Endodermal cell (in vitro differentiated cells): Measurements from ENCODE around the gene CABP7. TPM values are rescaled to one million over a fixed set of nuclear protein-coding genes. Genes with fewer than 3 reads are reported as not detected.

Experiments
- DNase-seq: peaks from one replicate; pipeline ENCODE4 v3.0.0-alpha.2; 2017
- H3K27ac ChIP-seq: 2 replicates; pipeline ENCODE4 v1.5.1; 2013; ENCODE audit warnings: mild to moderate bottlenecking, low read depth, low read length, moderate library complexity
- H3K27me3 ChIP-seq: 2 replicates; pipeline ENCODE4 v1.6.1; 2013; ENCODE audit warnings: mild to moderate bottlenecking, low read length, moderate library complexity; ENCODE audit not compliant: insufficient read depth, control insufficient read depth, poor library complexity, severe bottlenecking
- H3K36me3 ChIP-seq: 2 replicates; pipeline ENCODE4 v1.7.0; 2013; ENCODE audit warnings: mild to moderate bottlenecking, low read length, moderate library complexity; ENCODE audit not compliant: control insufficient read depth, insufficient read depth
- H3K4me1 ChIP-seq: one replicate; pipeline ENCODE4 v1.7.0; 2013; ENCODE audit warnings: low read length; ENCODE audit not compliant: control insufficient read depth, insufficient read depth
- H3K4me3 ChIP-seq: 2 replicates; pipeline ENCODE4 v1.5.1; 2013; ENCODE audit warnings: mild to moderate bottlenecking, low read length, moderate library complexity
- H3K9ac ChIP-seq: 2 replicates; pipeline ENCODE4 v1.6.1; 2013; ENCODE audit warnings: mild to moderate bottlenecking, low read length, moderate library complexity; ENCODE audit not compliant: poor library complexity, severe bottlenecking; ENCODE audit errors: extremely low read depth
- H3K9me3 ChIP-seq: 2 replicates; pipeline ENCODE4 v1.6.1; 2013; ENCODE audit warnings: mild to moderate bottlenecking, low read length, moderate library complexity; ENCODE audit not compliant: control insufficient read depth
- H3K27ac Mint-ChIP-seq: 2 replicates; pipeline ENCODE4 v1.8.0; 2020; ENCODE audit warnings: mixed read lengths
- H3K27me3 Mint-ChIP-seq: 2 replicates; pipeline ENCODE4 v1.8.0; 2021; ENCODE audit warnings: mild to moderate bottlenecking, mixed read lengths; ENCODE audit not compliant: insufficient read depth
- H3K36me3 Mint-ChIP-seq: 2 replicates; pipeline ENCODE4 v1.8.0; 2020; ENCODE audit warnings: low read depth, mixed read lengths
- H3K4me1 Mint-ChIP-seq: 2 replicates; pipeline ENCODE4 v1.8.0; 2020; ENCODE audit warnings: mixed read lengths
- H3K4me3 Mint-ChIP-seq: 2 replicates; pipeline ENCODE4 v1.8.0; 2020; ENCODE audit warnings: mild to moderate bottlenecking, moderate library complexity, mixed read lengths
- H3K9me3 Mint-ChIP-seq: 2 replicates; pipeline ENCODE4 v1.8.0; 2020; ENCODE audit warnings: mild to moderate bottlenecking, mixed read lengths
- CTCF ChIP-seq: fragments of 200-600 bp; sonication (generic); conservative IDR thresholded peaks from 2 replicates; pipeline ENCODE4 v1.5.0; 2021; ENCODE audit warnings: antibody characterized with exemption, mild to moderate bottlenecking
- WGBS, 2 experiments: methylation state at CpG; one replicate each; pipeline versions ENCODE4 v1.1.5 to v1.1.7; 2013; ENCODE audit warnings: missing lambda C conversion rate in 2 of 2, mixed read lengths in 1 of 2; ENCODE audit not compliant: insufficient coverage in 1 of 2, insufficient read length in 1 of 2; 5-methylcytosine and 5-hydroxymethylcytosine counted together
- total RNA-seq, 2 donors: library from RNA; stranded (reverse); fragmentation: NEBNext Ultra II Directional in 1 of 2; extraction: Animal tissue kit (Norgen Biotek cat#: 25700) in 1 of 2; gene quantifications; 2 replicates in 1 of 2; 3 replicates in 1 of 2; pipeline ENCODE4 v1.2.1, GENCODE V29; 2021

Gene CABP7
- total RNA-seq, 2 donors from 2014 or later = 0.26 TPM; not detected in 1

GRCh38 chr22:29710193-29710592 lies 9.6 kb upstream of the CABP7 start:
- no peaks in the 10 kb centered on the region for H3K27me3 ChIP-seq
- TF ChIP-seq CTCF = no peak
- H3K9me3 ChIP-seq = no peaks in the 10 kb centered on the region
- no peak for DNase-seq
- no peak overlapping the region for H3K4me3 Mint-ChIP-seq
- no peaks in the 10 kb centered on the region for H3K4me1 ChIP-seq
- no peaks in the 10 kb centered on the region for H3K36me3 Mint-ChIP-seq
- H3K27ac ChIP-seq = no peak overlapping the region
- H3K36me3 ChIP-seq = no peaks in the 10 kb centered on the region
- no peak overlapping the region for H3K4me3 ChIP-seq
- 92 to 96% methylated on average over 9 to 15 of the region's 15 CpGs for WGBS, 2 experiments
- H3K27me3 Mint-ChIP-seq = peaks cover 26% of the 10 kb centered on the region
- no peaks in the 10 kb centered on the region for H3K9me3 Mint-ChIP-seq
- H3K4me1 Mint-ChIP-seq = no peaks in the 10 kb centered on the region
- no peak overlapping the region for H3K27ac Mint-ChIP-seq
- no peak overlapping the region for H3K9ac ChIP-seq

GRCh38 chr22:29710922-29711593 lies 8.7 kb upstream of the CABP7 start:
- Histone ChIP-seq H3K4me3 (no peak overlapping the region), H3K4me1 (no peaks in the 10 kb centered on the region), H3K9me3 (no peaks in the 10 kb centered on the region), H3K36me3 (no peaks in the 10 kb centered on the region), H3K9ac (no peak overlapping the region), H3K27ac (no peak overlapping the region), H3K27me3 (no peaks in the 10 kb centered on the region)
- Mint-ChIP-seq H3K27me3 (peaks cover 25% of the 10 kb centered on the region), H3K4me3 (no peak overlapping the region), H3K27ac (no peak overlapping the region), H3K36me3 (no peaks in the 10 kb centered on the region), H3K4me1 (no peaks in the 10 kb centered on the region), H3K9me3 (no peaks in the 10 kb centered on the region)
- TF ChIP-seq CTCF = no peak
- no peak for DNase-seq
- WGBS, 2 experiments = 78 to 88% methylated on average over 5 to 15 of the region's 18 CpGs

GRCh38 chr22:29712119-29712518 lies 7.7 kb upstream of the CABP7 start:
- no peaks in the 10 kb centered on the region for H3K9me3 Mint-ChIP-seq
- no peaks in the 10 kb centered on the region for H3K36me3 ChIP-seq
- no peak for TF ChIP-seq CTCF
- no peak overlapping the region for H3K27ac Mint-ChIP-seq
- peaks cover 19% of the 10 kb centered on the region for H3K27me3 Mint-ChIP-seq
- H3K27ac ChIP-seq = no peak overlapping the region
- no peaks in the 10 kb centered on the region for H3K4me1 Mint-ChIP-seq
- no peak overlapping the region for H3K4me3 Mint-ChIP-seq
- peaks cover 4% of the 10 kb centered on the region for H3K27me3 ChIP-seq
- 90 to 93% methylated on average over 2 of the region's 2 CpGs for WGBS, 2 experiments
- no peaks in the 10 kb centered on the region for H3K4me1 ChIP-seq
- no peak for DNase-seq
- no peak overlapping the region for H3K4me3 ChIP-seq
- no peaks in the 10 kb centered on the region for H3K36me3 Mint-ChIP-seq
- no peaks in the 10 kb centered on the region for H3K9me3 ChIP-seq
- no peak overlapping the region for H3K9ac ChIP-seq
